ENCODE measurements around the gene TSPY3.
"Not testable (repeated sequence)": the region's sequence is repeated elsewhere in the genome, so short reads cannot be mapped to it uniquely, and the experiment has no call there.

The TSPY3 gene

GRCh38 chrY:9398121-9398520 is at the start of gene TSPY3:
TSPY3 (plus strand) TSS chrY:9398421; CDS start chrY:9398467, 46 bp downstream.
- DNase-seq, result not testable (repeated sequence)

- DNase-seq, result not testable (repeated sequence)
Measured at GRCh38 chrY:9357497-9357896, 40.7 kb upstream of the TSPY3 start, which contains the start of gene TSPY8. TSPY8 (plus strand) TSS chrY:9357797; CDS start chrY:9357843, 46 bp downstream.

GRCh38 chrY:9396527-9396926 is 1.7 kb upstream of the TSPY3 start:
- DNase-seq, result not testable (repeated sequence)
